HG02973 (cell line): ENCODE measurements around the gene NXPH3.

Source experiments
- ATAC-seq: cut with Tn5 transposase; IDR thresholded peaks from one replicate; pipeline ENCODE4 v1.9.1; 2021; ENCODE audit warnings: moderate library complexity; ENCODE audit not compliant: unreplicated experiment

The NXPH3 gene

DNA sequence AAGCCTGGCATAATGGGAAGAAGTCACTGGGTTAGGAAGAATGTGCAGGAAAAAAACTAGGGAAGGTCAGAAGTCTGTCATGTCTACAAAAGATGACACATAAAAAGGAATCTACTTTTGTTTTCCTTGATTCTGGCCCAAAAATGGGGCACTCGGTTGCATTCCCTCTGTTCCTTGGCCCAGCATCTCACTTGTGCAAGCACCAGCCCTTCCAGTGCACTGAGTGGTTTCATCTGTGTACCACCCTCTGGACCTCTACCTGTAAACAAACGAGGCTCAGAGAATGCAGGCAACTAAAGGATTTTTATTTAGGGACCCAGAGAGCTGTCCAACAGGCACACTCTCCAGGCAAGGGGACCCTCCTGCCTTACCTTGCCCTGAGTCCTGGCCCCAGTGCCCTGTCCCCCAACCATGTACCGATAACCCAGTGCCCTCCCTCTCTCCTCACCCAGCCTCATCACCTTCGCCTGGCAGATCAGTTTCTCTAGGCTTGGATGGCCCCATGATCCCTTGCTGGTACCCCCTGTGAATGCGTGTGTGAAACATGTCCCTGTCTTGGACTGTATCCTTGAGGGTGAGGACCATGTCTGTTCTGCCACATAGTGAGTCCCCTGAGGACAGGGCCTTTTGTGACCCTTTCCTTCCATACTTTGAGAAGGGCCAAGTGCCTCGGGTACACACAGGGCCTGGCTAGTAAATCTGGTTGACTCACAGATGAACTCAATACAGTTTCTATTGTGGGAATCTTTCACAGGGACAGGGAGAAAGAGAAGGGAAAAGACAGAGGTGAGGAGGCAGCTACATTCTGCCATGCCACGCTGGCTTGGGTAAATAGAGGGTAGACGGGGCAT, 13.3 kb downstream of the NXPH3 start:
- ATAC-seq = no peak

- no peak for ATAC-seq
These were observed 13.9 kb downstream of the NXPH3 start for GRCh38 chr17:49589577-49589927.

DNA sequence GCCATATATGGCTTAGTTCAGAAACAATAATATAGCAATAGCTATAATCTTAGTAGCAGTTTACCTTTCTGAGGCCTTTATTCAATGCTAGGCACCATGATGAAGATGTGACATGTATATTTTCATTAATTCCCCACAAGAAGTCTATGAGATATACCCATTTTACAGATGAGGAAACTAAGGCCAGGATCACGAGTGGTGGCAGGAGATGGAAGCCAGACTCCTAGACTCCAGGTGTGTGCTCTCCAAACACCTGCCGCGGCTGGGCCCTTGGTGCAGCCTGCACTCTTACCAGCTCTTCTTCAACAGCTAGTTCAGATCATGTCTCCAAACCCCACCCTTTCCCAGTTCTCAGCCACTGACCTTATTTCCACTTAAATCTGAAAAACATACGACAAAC, 15.2 kb downstream of the NXPH3 start:
- ATAC-seq = no peak

DNA sequence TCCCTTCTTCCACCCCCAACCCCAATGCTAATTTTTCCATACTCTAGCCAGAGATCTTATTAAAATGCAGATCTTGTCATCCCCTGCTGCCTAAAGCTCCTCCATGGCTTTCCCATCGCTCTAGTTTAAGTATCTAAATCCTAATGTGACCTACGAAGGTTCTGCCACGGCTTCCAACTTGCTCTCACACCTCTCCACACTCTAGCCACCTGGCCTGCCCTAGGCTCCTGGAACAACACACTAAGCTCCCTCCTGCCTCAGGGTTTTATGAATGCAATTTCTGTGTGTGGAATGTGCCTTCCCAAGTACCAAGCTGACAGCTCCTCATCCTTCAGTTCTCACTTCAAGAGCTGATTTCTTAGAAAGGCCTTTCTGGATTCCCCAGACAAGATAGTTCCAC, 16.6 kb downstream of the NXPH3 start:
- no peak for ATAC-seq

DNA sequence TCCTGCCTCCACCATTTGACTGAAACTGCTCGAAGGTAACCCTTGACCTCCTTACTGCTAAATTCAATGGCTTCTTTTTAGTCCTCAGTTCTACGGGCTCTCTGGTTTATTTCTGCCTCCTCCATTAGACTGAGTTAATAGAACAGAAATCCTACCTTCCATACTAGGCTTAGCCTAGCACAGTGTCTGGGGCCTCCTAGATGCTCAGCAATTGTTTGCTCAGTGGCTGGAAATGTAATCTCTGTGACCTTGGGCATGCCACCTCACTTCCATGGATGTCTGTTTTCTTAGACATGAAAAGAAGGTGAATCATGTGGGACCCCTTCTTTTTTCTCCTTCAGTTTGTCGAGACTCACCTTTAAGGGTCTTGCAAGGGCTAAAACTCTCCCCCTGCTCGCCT, 19.7 kb downstream of the NXPH3 start:
- ATAC-seq = no peak

- ATAC-seq = no peak
These were observed 20.3 kb downstream of the NXPH3 start for GRCh38 chr17:49595980-49596379.

GRCh38 chr17:49596613-49597244, 21.1 kb downstream of the NXPH3 start:
- no peak for ATAC-seq

DNA sequence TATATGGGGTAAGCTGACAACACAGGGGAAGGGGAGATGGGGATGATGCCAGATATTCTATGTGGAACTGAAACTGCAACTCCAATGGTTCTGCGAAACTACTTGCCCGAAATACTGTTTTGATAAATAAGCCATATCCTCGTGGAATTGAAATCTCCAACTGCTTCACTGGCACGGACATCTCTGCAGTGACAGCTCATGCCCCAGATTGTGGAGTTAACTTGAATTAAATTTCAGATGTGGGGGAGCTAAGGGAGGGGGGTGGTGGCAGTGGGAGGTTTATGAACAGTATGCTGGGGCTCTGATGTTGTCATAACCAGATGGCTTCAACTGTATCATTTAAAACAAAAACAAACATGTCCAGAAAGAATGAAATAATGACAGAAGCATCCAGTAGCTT, 21.8 kb downstream of the NXPH3 start:
- ATAC-seq = no peak

GRCh38 chr17:49597928-49598655, 22.4 kb downstream of the NXPH3 start:
- no peak for ATAC-seq

DNA sequence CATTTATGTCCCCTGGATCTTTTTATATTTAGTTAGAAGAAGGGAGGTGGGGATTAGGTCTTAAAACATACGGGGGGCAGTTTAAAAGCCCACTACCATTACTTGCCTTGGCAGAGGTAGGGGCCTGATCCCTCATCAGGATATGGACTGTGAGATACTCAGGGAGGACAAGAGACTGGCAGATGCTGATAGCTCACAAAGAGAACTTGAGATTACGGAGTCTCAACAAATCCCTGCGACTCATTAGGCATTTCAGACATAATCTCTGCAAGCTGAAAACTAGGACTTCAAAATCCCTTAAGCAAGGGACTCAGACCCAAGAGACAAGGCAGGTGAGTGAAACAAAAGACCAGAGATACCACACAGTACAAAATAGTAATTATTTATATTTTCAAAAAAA, 23.2 kb downstream of the NXPH3 start:
- no peak for ATAC-seq

DNA sequence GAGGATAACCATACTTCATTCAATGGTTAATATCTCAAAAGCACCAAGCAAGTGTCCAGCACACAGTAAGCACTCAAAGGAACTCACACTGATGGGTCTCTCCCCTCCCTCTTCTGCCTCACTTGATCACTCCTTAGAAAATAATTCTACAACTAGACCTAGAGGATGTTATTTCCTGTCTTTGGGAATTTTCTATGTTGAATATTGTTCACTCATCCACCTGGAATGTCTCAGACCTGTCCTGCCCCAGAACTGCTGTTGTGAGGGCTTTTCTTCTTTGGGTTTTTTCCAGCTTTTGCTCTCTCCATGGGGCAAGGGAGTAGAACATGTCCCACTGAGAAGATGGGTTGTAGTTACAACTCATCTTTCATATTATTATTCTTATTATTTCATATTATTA, 25.3 kb downstream of the NXPH3 start:
- no peak for ATAC-seq

DNA sequence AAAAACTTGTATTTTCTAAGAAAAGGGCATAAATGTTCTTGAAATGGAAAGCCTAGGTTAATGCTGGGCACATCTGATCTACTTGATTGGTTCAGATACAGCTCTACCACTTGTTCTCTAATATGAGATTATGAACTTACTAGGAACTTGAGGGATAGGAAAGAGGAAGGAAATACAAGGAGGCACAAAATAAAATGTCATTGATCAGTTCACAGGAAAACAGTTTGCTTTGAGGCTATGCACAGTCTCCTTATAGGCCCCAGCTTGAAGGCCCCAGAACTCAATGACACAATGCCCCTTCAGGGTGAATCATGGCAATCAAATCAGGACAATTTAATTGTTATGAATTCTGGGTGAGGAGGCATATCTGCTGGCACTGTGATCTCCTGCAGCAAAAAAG, 27.1 kb downstream of the NXPH3 start:
- no peak for ATAC-seq

DNA sequence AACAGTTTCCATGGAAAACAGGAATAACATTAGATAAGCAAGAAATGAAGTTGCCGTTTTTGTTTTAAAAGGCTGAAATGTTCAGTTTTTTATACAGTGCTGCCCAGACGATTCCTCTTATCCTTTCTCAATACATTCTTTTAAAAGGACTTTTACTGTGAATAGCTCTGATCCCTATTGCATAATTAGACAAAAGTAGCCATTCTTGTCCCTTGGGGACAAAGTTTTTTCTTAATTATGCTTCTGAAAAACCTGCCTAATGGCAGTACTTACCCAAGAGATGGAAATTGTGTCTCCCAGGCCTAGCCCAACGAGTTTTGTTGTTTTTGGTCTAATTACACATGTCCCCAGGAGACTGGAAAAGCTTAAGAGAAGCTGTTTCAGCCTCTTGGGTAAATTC, 27.6 kb downstream of the NXPH3 start:
- ATAC-seq = no peak

DNA sequence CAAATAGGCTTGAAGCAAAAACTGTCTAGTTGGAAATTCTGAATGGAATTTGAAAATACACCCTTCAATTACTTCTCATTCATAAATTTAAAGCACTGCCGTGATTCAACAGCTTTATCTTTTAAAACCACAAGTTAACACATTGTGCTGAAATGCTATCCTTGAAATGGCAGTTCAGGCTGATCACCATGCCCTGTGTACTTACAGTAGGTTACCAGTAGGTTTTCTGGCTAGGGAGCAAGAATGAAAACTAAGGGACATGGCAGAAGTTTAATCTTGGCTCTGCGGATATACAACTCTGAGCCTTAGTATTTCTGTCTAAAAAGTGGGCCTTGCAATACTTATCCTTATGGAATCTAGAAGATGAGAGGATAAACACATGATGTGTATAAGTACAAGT, 28.0 kb downstream of the NXPH3 start:
- no peak for ATAC-seq

- ATAC-seq = no peak
These were observed 28.7 kb downstream of the NXPH3 start for GRCh38 chr17:49604314-49604869.

- no peak for ATAC-seq
These were observed 35.4 kb downstream of the NXPH3 start for GRCh38 chr17:49610883-49611584.

GRCh38 chr17:49612726-49613125, 37.1 kb downstream of the NXPH3 start:
- ATAC-seq = no peak

DNA sequence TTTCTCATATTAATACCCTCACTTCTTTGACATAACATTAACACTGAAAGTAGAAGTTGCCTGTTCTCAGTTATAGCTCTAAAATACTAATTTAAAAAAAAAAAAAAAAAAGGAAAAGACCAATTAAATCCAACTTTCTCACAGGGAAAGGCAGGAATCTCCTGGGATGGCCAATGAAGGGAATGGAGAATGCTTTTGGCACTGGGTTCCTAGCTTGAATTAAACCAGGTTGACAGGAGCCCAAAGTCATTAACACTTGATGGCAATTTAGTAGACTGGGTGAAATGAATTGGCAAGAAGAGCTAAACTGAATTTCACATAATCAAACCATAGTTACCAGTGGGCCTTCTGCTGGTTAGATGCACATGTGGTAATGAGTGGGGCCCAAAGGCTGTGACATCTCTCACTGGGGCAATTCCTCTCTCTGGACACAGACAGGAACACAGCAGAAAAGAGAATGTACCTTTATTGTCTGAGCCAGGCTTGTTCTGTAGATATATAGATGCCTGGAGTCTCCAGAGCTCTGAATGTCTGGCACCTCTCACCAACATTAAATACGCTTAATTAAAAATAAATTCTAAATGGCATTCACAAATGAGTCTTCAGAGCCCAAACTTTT, 37.6 kb downstream of the NXPH3 start:
- no peak for ATAC-seq

GRCh38 chr17:49616086-49616485, 40.4 kb downstream of the NXPH3 start:
- ATAC-seq = no peak

- no peak for ATAC-seq
These were observed 41.0 kb downstream of the NXPH3 start for GRCh38 chr17:49616601-49617131.
